Hematopoietic multipotent progenitor cell treated with erythropoietin and hydrocortisone succinate and interleukin-3 and kit ligand, for 15 days (in vitro differentiated cells): Measurements from ENCODE around the gene ZC2HC1B.
"Not testable (repeated sequence)": the region's sequence is repeated elsewhere in the genome, so short reads cannot be mapped to it uniquely, and the experiment has no call there.

ENCODE experiments used
- DNase-seq: peaks from one replicate; pipeline ENCODE4 v3.0.0-alpha.2; 2015; ENCODE audit warnings: low spot score

Gene ZC2HC1B, protein sequence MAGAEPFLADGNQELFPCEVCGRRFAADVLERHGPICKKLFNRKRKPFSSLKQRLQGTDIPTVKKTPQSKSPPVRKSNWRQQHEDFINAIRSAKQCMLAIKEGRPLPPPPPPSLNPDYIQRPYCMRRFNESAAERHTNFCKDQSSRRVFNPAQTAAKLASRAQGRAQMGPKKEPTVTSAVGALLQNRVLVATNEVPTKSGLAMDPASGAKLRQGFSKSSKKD

DNA sequence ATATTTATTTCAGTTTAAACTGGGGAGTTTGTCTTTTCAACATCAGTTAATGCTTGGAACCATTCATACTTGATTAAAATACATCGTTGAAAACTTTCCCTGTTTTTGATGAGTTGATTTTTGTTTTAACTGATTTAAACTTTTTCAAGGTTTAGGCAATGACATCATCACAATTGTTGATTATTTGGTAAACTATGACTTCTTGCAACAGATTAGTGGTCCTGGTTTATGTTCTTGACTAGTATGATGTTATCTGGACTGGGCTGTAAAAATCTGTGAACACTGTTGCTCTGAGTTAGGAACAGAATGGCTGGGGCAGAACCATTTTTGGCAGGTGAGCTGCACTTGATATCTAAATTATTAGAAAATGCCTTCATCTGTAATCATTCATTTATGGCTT lies at the start of gene ZC2HC1B:
TSS of gene ZC2HC1B (plus strand) at position 241 of the 400 bp plus-strand sequence. CDS start at position 307, 66 bp downstream.
- DNase-seq: no peak

DNA sequence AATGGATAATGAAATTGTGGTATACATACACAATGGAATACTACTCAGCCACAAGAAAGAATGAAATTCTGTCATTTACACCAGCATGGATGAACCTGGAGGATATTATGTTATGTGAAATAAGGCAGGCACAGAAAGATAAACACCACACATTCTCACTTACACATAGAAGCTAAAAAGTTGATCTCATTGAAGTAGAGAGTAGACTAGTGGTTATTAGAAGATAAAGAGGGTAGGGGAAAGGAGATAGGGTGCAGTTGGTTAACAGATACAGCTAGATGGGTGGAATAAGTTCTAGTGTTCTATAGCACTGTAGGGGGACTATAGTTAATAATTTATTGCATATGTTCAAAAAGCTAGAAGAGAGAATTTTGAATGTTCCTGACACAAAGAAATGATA lies 46.7 kb upstream of the ZC2HC1B start:
- no peak for DNase-seq

DNA sequence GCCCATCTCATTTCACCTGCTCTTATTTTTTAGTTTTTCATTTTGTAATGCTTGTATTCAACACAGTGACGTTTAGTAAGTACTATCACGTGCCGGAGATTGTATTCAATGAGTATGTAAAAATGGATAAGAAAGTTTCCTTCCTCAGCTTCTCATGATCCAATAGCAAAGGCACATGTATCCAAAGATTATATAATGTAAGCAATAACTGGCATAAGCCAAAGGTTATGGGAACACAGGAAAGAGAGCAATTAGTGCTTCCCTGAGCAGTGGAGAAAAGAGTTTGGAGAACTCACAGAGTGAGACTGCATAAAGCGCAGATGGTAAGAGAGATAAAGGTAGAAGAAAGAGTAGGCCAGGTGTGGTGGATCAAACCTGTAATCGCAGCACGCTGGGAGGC lies 42.9 kb upstream of the ZC2HC1B start:
- DNase-seq: no peak

DNA sequence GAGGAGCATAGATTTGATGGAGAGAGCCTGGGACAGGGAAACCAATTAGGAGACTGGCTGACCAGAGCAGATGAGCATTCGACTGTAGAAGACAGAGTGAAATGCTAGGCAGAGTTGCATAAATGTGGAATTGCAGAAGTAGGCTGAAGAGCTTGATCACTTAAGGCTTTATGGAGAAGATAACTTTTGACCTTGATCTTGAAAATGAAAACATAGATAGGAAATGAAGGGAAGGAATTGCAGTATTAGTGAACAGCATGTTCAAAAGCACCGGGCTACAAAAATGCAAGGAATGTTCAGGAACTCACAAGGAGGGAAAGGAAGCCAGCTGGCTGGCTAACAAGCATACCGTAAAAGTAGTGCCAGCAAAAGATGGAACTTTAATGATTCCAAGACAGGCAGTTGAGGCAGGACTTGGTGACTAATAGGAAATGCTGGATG lies 41.7 kb upstream of the ZC2HC1B start:
- no peak for DNase-seq

DNA sequence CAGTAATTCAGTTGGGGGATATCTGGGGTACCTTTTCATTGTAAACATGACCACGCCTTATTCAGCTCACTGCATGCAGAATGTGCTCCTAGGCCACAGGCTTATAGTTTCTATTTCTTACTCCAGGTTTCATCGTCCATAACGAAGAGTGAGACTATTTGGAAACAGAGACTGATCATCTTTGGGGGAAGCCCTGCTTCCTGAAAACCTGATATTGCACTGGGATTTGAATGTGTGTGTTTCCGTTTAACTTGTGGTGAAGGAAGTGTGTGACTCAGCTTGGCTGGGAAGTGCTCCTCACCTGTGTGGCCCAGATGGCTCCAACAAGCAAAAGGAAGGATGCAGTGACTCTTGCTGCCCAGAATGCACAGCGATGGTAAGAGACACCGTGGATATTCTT lies 40.7 kb upstream of the ZC2HC1B start:
- no peak for DNase-seq

DNA sequence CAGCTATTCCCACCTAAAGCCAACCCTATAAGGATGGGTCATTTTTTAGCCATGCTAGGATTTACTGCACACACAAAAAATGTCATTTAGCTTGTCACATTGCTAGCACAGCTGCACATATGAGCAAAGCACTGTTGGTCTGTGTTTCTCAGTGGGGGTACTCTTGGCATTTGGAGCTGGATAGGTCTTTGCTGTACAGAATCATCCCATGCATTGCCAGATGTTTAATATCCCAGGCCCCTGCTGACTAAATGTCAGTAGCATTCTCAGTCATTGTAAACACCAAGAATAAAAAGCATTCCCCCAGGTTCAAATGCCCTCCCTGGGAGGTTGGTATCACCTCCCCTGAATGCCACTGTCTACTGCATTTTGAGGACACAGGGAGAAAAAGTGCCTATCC lies 35.7 kb upstream of the ZC2HC1B start:
- DNase-seq: no peak

DNA sequence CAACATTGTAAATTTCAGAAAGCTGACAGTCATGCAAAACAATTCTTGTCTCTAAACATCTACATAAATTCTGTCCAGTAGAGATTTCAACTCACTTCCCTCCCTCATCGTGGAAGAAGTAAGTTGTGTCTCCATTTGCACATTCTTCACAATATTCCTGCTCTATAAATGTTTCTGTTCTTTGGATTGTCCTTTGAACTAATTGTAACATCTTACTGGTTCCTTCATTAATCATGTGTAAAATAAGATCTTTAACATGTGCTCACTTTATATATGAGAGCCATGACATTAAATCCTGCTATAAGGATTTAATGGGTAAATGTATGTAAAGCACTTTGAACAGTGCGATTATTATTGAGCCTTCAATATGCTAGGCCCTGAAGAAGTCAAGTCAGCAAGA lies 28.1 kb upstream of the ZC2HC1B start:
- DNase-seq: no peak

DNA sequence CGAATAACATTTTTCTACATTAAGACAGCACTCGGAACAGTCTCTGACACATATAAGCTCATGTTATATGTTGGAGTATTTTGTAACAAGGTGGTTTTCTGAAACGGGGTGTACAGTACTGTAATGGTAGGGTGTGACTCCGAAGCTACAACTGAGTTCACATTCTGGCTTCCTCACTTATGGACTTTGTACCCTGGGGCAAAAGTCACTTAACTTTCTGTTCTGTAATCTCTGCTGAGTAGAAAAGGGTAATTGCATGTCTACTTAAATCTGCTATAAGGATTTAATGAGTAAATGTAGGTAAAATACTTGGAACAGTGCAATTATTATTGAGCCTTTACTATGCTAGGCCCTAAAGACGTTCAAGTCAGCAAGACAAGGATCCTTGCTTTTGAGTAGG lies 25.9 kb upstream of the ZC2HC1B start:
- DNase-seq: no peak

DNA sequence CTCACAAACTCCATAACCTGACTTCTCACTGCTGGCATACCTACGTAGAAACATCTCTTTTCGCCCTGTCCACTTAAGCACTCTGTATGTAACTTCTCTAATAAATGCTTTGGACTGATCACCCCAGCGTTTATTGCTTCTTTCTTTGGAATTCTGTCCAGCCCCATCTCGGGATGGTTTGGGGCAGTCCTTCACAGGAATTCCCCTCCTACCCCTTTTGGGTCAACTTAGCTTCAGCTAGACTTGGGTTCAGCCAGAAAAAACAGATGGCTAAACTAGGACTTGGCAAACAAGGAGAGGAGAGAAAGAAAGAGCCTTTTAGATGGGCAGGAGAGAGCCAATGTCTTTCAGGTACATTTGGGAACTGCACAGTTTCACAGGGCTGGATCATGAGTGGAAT lies 25.1 kb upstream of the ZC2HC1B start:
- DNase-seq: no peak

DNA sequence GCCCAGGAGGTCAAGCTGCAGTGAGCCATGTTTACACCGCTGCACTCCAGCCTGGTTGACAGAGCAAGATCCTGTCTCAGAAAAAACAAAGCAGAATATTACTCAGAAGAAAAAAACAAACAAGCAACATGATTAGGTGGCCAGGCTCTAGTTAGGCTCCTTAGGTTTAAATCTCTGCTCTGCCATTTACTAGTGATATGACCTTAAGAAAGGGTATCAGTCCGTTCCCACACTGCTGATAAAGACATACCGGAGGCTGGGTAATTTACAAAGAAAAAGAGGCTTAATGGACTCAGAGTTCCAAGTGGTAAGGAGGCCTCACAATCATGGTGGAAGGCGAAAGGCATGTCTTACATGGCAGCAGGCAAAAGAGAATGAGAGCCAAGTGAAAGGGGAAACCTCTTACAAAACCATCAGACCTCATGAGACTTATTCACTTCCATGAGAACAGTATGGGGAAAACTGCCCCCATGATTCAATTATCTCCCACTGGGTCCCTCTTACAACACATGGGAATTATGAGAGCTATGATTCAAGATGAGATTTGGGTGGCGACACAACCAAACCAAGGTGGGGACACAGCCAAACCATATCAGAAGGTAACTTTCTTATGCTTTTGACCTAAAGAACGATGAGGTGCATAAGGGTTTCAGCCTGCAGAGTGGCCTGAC lies 23.5 kb upstream of the ZC2HC1B start:
- no peak for DNase-seq

DNA sequence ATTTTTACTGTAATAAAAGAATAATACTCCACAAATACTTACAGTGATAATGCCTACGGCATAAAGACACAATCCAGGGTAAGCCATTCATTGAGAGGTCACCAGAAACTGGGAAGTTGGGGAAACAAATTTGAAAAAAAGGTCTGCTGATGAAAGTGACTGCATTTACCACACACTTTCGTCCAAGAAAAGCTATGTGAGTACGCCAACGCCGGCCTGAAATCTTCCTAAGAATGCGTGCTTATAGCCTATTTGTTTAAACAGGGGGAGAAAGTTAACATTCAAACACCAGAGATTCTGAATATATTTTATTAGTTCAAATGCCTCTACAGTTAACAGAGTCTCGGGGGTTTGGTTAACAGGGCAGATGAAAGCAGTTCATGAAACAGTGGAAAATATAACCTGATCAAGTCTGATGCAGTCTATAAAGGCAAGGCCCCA lies 21.8 kb upstream of the ZC2HC1B start:
- no peak for DNase-seq

DNA sequence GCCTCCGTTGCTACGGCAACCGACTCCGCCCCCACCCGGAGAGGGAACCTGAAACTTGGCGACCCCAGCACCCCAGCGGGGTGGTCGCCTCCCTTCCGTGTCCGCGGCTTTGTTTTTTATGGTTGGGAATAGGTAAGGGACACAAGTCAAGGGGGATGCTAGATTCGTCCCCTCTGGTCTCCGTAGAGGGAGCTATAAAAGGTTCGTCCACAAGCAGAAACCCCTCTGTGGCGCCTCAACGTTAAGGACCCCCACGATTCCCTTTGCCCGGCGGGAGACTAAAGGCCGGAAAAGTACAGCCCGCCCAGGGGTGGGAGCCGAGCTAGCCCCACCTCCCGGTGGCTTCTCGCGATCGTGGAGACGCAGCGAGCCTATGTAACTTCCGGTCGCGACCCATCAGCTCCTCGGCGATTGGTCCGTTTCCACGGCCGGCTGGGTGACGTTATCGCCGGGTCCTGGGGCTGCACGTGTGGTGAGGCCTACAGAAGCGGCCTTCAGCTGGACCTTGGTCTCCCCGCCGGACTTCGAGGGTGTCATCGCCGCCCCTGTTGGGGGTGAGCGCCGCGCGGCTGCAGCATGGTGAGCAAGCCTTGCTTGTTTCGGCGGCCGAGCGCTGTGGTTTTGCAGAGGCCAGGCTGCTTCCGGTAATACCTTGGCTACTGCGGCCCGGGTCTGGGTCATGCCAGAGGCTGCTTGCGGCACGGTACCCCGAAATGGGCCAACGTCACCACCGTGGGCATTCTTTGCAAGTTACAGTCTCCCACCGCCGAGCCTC lies 21.2 kb upstream of the ZC2HC1B start, which contains the start of gene LTV1:
TSS of gene LTV1 (plus strand) at position 437 of the 775 bp plus-strand sequence. CDS start at position 577, 140 bp downstream.
- DNase-seq: peak; percentile 93

DNA sequence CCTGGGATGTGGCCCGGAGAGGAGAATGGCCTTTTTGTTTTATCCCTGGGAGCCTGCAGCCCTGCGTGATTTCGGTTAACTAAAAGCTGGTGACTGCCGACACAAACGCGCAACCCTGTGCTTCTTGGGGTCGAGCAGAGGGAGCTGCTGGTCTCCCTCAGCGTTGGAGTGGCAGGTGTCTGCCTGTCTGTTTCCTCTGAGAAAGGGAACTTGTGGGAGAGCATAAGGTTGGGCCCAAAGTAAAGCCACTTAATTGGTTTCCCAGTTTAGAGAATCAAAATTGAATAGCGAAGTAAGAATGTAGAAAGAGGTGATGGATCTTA lies 20.6 kb upstream of the ZC2HC1B start:
- DNase-seq: peak; percentile 7

DNA sequence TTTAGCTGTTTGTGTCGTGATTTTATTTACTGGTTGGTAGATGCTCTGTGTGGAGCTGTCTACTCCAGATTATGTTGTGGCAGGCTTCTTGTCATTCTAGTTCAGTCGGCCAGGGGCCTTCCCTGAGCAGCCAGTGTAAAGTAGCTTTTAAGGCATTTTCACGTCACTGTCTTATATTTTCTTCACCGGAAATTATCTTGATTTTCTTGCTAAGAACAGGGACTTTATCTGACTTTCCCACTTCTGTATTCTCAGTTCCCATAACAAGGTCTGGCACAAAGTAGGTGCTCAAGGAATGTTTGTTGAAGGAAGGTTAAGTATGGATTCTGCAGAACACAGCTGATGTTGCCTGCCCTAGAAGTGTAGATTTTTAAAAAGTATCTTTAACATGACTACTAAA lies 20.3 kb upstream of the ZC2HC1B start:
- no peak for DNase-seq

DNA sequence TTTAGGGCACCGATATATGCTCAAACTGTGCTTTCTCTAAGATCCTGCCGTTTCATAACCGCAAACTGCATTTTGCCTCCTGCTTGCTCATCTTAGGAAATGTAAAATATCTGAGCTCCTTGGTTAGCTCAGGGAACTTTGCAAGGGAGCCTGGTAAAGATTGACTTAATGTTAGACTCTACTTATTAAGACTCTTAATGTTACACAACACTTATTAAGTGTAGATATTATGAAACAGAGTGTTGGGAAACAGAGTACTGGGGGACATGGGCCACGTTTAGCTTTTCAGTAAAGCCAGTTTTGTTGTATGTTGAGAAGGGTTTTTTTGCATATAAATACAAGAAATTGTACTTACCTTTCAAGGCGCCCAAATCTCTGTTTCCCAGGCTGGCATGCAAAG lies 19.2 kb upstream of the ZC2HC1B start:
- no peak for DNase-seq

DNA sequence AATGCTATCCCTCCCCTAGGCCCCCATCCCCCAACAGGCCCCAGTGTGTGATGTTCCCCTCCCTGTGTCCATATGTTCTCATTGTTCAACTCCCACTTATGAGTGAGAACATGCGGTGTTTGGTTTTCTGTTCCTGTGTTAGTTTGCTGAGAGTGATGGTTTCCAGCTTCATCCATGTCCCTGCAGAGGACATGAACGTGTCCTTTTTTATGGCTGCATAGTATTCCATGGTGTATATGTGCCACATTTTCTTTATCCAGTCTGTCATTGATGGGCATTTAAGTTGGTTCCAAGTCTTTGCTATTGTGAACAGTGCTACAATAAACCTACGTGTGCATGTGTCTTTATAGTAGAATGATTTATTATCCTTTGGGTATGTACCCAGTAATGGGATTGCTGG lies 12.6 kb upstream of the ZC2HC1B start:
- not testable (repeated sequence) for DNase-seq

DNA sequence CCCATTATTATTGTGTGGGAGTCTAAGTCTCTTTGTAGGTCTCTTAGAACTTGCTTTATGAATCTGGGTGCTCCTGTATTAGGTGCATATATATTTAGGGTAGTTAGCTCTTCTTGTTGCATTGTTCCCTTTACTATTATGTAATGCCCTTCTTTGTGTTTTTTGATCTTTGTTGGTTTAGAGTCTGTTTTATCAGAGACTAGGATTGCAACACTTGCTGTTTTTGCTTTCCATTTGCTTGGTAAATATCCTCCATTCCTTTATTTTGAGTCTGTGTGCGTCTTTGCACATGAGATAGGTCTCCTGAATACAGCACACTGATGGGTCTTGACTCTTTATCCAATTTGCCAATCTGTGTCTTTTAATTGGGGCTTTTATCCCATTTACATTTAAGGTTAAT lies 9.2 kb upstream of the ZC2HC1B start:
- DNase-seq: not testable (repeated sequence)

DNA sequence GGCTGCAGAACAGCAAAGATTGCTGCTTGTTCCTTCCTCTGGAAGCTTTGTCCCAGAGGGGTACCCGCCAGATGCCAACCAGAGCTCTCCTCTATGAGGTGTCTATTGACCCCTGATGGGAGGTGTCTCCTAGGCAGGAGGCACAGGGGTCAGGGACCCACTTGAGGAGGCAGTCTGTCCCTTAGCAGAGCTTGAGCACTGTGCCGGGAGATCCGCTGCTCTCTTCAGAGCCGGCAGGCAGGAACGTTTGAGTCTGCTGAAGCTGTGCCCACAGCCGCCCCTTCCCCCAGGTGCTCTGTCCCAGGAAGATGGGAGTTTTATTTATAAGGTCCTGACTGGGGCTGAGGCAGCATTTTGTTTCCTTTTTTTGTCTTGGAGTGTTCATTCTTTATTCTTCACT lies 7.5 kb upstream of the ZC2HC1B start:
- not testable (repeated sequence) for DNase-seq

DNA sequence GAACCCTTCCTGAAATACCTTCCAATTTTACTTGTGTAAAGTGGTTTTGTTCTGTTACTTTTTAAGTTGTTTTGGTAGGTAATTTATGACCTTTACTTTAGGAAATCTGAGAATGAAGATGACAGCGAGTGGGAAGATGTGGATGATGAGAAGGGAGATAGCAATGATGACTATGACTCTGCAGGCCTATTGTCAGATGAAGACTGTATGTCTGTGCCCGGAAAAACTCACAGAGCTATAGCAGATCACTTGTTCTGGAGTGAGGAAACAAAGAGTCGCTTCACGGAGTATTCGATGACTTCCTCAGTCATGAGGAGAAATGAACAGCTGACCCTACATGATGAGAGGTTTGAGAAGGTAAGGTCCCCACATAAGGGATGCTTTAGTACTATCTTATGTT lies 6.6 kb upstream of the ZC2HC1B start:
- no peak for DNase-seq

DNA sequence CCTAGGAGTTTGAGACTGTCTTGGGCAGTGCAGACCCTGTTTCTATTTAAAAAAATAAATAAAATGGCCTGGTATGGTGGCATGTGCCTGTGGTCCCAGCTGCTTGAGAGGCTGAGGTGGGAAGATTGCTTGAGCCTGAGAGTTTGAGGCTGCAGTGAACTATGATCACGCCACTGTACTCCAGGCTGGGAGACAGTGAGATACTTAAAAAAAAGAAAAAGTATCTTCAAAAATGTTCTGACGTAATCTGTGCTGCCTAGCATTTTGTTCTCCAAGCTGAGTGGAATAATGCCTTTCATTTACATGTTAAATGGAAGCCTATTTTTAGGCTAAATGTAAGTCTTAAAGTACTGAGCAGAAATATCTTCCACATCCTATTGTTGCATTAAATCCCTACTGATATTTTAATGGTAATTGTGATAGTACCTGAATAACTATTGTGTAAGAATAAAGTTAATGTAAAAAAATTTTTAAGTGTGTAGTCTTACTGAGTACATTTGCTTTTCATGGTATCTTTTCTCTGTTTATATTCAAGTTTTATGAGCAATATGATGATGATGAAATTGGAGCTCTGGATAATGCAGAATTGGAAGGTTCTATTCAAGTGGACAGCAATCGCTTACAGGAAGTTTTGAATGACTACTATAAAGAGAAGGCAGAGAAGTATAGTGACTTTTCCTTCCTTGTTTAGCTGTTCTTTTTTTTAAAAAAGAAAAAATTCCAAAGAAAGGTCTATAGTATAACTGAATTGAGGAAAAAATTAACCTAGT lies 4.2 kb upstream of the ZC2HC1B start:
- no peak for DNase-seq

DNA sequence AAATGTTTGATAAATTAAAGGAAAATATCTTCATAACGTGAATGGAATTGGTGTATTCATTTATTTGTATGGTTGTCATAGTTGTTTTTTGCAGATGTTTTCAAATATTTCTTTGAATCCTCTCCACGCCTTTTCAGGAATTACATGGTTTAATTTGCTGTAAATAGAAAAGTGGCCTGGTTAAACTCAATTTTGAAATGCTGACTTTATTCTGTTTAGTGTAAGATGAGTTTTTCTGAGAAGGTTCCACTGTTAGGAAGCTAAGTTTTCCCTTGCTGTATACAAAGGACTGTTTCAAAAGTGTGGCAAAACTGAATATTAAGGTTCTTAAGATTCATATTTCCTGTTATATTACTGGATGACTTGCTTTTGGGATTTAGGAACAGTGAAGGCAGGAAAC lies 503 bp upstream of the ZC2HC1B start:
- DNase-seq: no peak

DNA sequence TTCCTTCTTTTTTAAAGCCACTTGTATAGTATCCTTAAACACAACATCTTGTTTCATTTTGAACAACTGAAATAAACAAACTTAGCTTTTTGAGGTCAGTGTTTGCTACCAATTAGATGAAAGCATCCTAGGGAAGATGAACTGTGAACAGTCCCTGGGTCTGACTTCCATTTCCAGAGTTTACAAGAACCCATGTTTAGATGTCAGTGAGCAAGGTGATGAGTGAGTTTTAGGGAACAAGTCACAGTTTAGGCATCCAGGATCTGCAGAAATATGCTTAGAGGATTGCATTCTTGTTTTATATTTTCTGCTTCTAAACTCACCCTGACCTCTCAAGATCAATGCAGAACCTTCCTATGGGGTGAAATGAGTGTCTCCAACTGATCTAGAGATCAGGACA lies 3.0 kb downstream of the ZC2HC1B start:
- no peak for DNase-seq
